HG03520 (cell line): Measurements from ENCODE around the gene DNAJB11.
"Not testable (repeated sequence)": the region's sequence is repeated elsewhere in the genome, so short reads cannot be mapped to it uniquely, and the experiment has no call there.

Experiments used
- ATAC-seq: cut with Tn5 transposase; IDR thresholded peaks from one replicate; pipeline ENCODE4 v1.9.1; 2021; ENCODE audit warnings: mild to moderate bottlenecking, moderate library complexity; ENCODE audit not compliant: unreplicated experiment

DNAJB11 gene

DNA sequence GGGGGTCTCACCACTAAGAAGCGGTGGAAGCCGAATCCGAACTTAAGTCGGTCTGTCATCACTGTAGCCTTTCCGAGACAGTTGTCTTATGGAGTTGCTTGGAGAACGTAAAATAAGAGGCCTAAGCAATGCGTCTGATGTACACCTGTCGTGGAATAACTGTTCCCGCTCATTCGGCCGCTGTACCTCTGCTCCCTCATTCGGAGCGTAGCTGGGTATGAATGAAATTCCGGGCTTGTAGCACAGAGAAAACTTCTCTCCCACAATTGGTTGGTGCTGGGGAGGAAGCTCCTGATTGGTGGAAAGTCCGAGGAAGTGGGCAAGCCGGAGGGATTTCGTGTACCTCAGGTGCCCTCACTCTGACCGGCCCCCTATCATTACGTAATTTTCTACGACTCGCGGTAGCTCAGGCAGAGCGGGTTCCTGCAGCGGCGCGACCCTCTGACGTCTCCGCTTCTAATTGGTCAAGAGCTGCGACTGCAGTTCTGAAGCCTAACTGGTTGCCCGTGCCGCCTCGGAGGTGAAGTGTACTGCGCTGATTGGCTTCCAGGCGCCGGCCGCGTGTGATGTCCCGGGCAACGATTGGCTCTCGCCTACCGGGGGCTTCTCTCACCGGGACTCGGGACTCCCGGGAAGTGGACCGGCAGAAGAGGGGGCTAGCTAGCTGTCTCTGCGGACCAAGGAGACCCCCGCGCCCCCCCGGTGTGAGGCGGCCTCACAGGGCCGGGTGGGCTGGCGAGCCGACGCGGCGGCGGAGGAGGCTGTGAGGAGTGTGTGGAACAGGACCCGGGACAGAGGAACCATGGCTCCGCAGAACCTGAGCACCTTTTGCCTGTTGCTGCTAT lies at the start of gene DNAJB11:
Gene DNAJB11 (plus strand): TSS at position 625 of the 845 bp plus-strand sequence. CDS start 178 bp downstream, at position 803.
- peak; percentile 84 for ATAC-seq

DNA sequence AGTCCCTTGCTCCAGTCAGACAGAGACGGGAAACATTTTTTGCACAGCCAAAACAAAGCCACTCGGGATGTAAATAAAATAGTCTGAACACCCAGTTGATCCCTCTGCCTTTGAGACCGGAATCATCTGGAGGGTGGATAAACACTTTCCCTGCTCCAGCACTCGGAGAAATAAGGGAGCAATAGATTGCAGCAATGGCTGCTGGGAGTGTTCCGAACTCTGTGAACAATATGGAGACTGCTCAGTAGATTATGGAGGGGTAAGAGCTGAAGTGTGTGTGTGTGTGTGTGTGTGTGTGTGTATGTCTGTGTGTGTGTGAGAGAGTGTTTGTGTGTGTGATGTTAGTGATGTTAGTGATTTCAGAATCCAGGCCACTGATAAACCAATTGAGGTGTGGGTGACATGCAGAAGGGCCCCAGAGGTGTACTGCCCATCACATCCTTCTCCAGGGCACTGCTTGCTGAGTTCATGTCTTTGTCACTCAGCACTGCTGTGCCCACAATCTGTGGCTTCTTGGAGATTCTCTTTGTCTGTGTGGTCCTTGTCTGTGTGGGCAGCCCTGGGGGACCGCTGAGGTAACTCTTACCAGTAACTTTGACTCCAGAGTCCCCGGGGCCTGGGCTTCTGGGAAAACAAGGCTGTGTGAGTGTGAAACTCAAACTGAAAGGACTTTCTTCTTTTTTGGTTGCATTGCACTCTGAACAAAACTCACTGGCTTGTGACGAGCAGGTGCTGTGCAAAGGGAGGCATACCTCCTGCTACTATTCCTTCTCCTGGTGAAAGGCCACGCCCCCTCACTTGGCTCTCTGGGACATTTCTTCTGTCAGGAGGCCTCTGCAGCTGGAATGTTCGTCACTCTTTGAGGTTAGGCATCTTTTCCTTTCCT lies 49.3 kb upstream of the DNAJB11 start:
- ATAC-seq: peak; percentile 63

DNA sequence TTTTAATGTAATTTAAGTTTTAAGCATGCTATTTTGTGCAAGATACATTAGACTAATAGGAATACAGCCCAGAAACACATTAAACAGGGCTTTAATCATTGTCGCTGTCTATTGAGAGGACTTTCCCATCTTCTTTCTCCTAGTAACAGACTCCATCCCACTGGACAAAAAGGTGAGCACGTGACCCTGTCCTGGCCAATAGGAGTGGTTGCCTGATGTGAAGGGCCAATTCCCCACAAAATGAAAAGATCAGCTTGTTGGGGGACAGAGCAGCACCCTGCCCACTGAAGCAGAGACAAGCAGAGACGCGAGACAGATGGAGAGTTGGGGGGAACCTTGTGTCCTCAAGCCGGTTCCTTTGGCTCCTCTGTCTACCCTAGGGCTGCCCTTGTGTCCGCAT lies 47.5 kb upstream of the DNAJB11 start:
- ATAC-seq: no peak

DNA sequence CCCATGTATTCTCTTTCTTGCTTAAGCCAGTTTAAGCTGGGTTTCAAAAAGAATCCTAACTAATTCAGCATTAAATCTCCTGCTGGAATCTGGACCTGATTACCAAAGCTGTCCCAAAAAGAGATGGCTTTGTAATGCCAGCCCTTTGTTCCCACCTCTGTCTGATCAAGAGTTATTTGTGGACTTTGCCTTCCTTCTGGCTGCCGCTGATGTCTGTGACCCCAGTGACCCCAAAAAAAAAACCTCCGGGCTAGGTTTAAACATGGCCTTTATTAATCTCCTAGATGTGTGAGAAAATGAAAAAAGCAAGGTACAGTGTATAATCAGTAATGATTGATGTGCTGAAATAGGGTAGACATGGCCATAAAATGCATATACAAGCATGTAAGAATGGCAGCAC lies 47.1 kb upstream of the DNAJB11 start:
- no peak for ATAC-seq

DNA sequence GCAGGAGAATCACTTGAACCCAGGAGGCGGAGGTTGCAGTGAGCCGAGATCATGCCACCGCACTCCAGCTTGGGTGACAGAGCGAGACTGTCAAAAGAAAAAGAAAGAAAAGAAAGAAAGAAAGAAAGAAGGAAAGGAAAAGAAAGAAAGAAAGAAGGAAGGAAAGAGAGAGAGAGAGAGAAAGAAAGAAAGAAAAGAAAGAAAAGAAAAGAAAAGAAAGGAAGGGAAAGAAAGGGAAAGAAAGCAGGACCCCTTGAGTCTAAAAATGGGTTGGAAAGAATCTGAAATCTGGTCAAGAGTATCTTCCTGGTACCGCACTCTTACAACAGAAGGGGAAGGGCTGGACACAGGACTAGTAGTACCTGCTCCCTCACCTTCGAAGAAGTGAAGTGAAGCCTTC lies 45.9 kb upstream of the DNAJB11 start:
- no peak for ATAC-seq

DNA sequence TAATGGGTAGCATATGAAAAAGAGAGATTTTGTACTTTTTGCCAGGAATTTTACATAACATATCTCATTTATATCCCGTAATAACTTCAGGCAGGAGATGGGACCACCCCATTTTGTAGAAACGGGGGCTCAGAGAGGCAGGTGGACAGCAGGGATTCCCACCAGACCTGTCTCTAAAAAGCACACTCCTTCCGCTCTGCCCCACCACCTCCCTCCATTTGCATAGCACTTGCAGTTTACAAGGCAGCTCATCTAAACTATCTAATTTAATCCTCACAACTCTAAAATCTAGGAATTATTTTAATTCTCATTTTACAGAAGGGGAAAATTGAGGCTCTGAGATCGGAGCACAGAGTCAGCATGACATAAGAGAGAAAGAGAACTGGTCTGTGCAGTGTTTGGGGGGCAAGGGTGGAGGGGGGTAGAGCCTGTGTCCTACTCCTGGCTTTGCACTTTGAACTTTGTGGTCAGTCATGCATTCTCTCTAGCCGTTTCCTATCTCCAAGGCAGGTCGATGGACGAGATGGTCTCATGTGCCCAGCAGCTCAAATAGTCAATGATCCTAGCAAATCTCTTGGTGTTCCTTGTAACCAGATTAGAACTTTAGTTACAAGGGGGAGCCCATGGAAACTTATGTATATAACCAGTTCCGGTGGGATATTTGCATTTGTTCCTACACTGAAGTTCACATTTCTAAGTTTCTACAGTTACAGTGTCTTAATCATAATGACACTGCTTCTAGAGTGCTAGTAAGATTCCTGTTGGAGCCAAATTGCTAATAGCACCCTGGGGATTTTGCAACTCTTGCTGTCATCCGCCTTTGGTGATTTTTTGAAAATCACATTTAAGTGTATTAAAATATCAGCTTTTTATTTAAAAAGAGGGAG lies 44.9 kb upstream of the DNAJB11 start:
- ATAC-seq: no peak

DNA sequence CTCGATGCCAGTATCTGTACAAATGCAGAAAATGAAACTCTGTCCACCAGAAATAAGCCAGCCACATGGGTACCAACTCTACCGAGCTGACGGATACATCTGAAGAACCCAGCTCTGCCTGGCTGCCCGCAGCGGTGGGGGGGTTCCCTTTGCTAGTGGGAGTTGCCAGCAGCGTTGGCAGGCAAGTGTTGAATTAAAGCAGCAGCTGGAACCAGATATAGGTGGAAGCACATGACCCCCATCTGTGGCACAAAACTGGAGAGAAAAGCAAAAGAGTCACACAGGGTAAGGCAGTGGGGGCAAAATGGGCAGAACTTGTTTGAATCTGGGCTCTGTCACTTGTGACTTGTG lies 44.3 kb upstream of the DNAJB11 start:
- ATAC-seq: peak; percentile 37

DNA sequence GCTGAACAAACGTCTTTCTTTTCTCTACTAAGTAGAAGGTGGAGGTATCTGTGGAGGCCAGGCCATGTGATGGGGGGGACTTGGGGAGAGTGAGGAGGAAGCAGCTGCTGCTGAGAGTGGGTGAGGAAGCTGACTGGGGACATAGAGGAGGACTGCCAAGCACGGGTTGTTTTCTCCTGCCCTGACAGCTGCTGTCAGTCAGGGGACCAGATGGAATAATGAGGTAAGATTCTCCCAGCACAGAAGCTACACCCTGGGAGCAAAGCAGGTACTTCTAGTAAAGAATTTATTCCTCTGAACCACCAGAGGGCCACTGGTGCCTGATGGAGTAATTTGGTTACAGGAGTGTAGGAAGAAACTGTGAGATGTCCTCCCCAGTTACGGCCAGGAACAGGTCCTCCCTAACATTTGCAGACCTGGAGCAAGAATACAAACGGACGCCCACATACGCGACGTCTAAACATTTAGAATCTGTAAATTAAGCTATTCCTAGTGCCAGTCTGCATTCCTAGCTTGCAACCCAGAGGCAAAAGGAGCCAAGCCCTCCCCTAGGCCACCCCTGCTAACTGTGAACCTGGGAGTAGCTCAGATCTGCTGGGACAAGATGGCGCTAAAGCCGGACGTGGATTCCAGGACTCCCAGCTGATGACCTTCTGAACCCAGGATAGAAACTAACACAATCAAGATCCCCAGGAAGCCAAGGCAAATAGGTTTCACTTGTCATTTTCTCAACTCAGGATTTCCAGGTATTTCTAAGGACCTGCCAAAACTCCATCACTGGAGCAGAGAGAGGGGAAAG lies 41.1 kb upstream of the DNAJB11 start:
- ATAC-seq: no peak

DNA sequence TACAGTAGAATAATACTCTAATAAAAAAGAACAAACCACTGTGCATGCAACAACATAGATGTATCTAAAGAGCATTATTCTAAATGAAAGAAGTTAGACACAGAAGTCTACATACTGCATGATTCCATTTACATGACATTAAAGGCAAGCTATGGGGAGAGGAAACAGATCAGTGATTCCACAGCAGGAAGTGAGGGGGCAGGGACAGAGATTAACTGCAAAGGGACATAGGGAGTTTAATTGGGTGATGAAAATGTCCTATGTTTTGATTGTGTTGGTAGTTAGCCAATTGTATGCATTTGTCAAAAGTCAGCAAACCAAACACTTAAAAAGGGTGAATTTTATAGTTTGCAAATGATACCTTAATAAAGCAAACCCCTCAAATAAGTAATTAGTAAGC lies 40.1 kb upstream of the DNAJB11 start:
- ATAC-seq: no peak

DNA sequence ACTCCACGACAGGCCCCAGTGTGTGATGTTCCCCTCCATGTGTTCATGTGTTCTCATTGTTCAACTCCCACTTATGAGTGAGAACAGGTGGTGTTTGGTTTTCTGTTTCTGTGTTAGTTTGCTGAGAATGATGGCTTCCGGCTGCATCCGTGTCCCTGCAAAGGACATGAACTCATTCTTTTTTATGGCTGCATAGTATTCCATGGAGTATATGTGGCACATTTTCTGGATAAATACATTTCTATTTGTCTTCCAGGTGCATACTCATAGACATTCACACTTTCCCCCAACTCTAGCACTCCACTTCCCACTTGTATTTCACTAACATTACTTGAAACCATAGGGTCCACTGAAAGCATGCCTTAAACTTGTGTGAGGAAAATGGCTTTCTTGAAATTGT lies 38.8 kb upstream of the DNAJB11 start:
- ATAC-seq: not testable (repeated sequence)

DNA sequence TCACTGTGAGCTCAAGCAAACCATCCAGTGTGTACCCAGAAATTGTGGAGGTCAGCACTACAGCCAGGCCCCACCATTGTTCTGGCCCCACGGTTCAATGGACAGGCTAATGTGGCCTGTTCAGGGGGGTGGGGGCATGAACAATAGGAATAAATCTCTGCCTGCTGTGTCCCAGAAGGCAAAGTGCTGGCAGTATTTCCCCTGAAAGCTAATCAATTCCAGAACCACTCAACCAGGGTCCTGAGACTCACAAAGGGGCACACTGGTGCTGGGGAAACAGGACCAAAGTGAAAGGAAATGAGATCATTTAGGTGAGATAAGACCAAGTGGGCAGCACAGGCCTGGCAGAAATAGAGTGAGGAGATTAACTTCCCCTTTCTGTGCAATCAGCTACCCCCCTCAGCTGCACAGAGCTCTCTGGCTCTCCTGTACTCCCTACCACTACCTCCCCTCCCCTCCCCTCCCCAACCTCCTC lies 37.9 kb upstream of the DNAJB11 start:
- peak; percentile 44 for ATAC-seq

DNA sequence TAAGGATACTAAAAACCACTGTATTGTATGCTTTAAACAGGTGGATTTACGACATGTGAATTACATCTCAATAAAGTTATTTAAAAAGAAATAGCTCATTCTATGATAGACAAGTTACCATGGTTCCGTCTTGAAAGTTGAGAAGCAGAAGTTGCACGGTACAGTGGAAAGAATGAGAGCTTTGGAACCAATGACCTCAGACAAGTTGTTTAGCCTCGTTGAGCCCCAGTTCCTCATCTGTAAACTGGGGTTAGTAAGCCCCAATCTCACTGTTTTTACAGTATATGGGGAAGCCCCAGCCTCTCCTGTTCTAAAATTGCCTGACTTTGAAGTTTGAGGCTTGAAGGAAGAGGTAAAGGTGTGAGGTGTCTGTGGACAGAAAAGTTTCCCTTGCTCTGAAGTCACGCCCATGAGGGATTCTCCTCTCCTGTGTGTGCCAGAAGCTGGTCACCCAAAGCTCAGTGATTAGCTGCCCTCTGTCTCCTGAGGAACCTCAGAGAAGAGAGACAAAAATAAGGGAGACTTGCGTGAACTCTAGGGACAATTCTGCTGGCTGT lies 36.3 kb upstream of the DNAJB11 start:
- peak; percentile 83 for ATAC-seq

DNA sequence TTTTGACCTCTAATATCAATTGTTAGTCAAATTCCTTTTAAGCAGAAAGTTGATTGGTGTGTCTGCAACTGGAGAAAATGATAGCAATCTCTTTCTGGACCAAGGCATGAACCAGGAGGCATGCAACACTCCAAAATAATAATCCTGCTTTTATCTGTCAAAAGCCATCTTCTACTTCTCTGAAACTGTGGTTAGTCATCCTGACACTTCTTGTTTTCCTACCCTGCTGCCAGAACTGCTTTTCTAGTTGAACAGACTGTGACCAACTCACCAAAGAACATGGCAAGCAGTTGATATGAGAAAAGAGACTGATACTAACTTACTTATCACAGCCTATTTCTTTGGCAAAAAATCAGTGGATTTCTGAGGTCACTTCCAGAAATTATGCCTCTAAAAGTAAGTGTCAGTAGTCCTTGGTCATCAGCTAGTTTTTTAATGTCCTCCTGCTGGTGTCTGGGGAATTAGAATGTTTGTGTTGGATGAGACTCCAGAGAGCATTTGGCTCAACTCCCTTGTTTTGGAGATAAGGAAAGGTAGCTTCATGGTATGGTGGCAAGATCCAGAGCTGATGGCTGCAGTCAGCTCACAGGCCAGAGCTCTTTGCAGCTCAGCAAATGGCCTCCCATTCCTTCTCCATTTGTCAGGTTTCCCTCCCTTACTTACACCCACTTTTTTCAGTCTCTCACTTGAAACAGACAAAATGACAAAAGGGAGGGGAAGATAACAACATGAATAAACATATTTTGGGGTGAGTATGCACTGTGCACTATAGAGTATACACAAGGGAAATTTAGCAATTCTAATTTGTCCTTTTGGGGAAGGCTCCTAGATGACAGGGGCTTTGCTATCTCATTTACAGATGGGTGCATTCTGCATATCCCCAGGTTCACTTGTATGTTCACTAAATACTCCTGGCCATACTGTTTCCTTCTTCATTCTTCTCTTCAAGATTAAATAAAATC lies 33.4 kb upstream of the DNAJB11 start:
- ATAC-seq: no peak

DNA sequence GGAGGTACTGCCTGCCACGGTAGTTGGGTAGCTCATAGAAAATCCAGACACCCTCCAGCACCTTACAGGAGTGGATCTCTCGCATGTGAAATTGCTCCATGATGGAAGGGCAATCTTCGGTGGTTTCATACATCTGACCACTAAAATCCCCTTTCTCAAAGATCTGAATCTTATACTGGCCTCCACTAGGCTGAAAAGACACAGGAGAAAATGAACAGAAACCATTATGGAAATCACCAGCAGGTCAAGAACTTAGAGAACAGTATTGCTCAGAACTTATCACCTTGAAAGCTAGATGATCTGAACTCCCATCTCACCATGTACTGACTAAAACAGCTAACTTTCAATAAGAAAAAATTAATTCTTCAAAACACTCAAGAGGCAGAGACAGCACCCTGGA lies 31.7 kb upstream of the DNAJB11 start:
- ATAC-seq: no peak

DNA sequence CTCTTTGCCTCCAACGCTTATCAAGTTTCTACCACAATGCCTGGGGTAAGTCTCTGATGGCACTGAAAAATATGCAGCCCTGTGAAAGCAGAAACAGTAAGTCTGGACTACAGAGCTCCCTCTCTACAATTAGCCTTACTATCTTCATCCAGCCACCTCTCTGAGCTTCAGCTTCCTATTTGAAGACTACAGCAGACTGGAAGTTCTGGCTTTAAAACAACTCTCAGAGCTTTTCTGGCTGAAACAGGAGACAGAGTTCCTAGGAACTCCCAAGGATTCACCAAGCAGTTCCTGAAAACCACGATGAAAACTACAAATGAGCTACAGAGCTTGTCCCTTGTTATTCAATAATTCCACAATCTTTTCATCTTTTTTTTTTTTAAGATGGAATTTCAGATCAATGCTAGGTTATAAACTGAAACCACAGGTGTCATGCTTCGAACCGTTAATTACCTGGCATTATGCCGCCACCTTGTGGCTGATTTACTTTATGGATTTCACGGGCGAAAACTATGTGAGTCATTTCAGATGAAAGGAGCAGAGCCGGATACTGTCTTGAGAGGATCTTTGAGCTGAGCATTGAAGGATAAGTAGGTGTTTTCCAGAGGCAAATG lies 30.2 kb upstream of the DNAJB11 start:
- ATAC-seq: peak; percentile 67

DNA sequence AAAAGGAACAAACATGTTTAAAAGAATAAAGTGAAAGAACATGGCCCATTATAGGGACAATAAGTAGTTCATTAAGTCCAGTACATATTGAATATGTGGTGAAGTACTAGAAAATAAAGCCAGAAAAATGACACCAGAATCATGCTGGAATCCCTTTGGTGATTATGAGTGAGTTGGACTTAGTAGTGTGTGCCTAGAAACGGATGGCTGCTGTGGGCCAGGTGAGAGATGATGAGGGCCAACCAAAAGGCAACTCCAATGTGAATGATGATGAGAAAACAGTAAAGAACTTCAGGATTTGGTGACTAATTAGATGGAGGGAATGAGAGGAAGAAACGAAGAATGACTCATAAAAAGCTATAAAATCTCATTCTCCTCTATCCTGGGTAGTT lies 29.7 kb upstream of the DNAJB11 start:
- no peak for ATAC-seq

DNA sequence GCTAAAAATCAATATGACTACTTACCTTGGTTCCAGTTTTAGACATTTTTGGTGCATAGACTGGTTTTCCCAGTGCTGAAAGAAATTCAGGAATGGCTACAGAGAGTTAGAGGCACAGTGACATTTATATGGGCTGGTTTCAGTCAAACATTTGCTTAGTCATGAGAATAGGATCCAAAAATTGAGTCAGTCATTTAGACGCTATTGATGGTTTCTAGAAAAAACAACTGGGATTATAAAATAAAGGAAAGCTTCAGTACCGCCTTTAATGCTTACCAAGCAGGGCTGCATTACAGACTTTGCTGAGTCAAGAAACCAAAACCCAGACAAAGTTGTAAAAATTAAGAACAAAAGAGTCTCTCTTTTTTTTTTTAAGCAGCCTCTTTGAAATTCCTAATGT lies 26.2 kb upstream of the DNAJB11 start, which contains the start of gene CRYGS:
Gene CRYGS (minus strand): TSS at position 100 of the 400 bp plus-strand sequence. CDS start 54 bp downstream, at position 46.
- ATAC-seq: no peak

DNA sequence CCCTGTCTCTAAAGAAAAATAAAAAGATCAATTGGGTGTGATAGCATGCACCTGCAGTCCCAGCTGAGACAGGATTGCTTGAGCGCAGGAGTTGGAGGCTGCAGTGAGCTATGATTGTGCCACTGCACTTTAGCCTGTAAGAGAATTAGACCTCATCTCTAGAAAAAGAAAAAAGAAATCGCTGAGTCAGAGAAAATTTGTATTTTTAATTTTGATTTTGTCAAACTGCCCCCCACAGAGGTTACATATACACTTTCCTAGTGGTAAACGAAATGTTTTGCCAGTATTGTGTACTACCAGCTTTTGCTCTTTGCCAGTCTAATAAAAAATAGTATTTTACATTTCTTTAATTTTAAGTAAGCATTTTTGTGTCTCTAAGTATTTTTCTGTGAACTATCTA lies 21.0 kb upstream of the DNAJB11 start:
- no peak for ATAC-seq
